GM18861 (cell line): ENCODE results near the gene GOLIM4.
"Not testable (repeated sequence)": the region's sequence is repeated elsewhere in the genome, so short reads cannot be mapped to it uniquely, and the experiment has no call there.

Experiments used
- ATAC-seq: cut with Tn5 transposase; IDR thresholded peaks from one replicate; pipeline ENCODE4 v1.9.1; 2021; ENCODE audit not compliant: unreplicated experiment

Gene GOLIM4, protein sequence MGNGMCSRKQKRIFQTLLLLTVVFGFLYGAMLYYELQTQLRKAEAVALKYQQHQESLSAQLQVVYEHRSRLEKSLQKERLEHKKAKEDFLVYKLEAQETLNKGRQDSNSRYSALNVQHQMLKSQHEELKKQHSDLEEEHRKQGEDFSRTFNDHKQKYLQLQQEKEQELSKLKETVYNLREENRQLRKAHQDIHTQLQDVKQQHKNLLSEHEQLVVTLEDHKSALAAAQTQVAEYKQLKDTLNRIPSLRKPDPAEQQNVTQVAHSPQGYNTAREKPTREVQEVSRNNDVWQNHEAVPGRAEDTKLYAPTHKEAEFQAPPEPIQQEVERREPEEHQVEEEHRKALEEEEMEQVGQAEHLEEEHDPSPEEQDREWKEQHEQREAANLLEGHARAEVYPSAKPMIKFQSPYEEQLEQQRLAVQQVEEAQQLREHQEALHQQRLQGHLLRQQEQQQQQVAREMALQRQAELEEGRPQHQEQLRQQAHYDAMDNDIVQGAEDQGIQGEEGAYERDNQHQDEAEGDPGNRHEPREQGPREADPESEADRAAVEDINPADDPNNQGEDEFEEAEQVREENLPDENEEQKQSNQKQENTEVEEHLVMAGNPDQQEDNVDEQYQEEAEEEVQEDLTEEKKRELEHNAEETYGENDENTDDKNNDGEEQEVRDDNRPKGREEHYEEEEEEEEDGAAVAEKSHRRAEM

DNA sequence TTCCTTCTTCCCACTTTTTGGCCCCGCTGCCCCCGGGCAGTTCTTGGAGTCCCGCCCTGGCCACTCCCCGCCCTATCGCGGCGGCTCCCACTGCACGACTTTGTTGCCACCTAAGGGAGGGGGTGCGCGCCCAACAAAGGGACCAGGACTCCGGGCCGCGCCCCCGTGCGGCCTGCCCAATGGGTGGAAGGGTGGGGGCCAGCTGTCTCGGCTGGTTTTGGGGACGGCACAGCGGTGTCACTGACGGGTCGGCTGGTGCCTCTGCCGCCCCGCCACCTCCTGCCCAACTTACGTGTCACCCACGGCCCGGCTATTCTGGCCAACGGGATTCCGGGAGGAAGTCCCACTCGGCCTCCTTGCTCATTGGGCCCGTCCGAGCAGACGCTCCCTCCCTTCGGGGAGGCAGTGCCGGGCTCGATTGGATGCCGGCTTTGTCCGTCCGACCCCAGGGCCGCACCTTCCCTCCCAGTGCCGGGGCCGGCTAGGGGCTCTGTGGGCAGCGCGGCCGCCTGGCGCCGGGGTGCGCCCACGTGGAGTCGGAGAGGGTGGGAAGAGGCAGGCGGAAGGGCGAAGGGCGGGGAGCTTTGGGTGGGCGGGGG is at the start of gene GOLIM4:
Gene GOLIM4, minus strand, starts transcription at position 314 of the 599 bp plus-strand sequence. CDS start 639 bp downstream, outside the sequence.
- ATAC-seq, result peak; percentile 85

DNA sequence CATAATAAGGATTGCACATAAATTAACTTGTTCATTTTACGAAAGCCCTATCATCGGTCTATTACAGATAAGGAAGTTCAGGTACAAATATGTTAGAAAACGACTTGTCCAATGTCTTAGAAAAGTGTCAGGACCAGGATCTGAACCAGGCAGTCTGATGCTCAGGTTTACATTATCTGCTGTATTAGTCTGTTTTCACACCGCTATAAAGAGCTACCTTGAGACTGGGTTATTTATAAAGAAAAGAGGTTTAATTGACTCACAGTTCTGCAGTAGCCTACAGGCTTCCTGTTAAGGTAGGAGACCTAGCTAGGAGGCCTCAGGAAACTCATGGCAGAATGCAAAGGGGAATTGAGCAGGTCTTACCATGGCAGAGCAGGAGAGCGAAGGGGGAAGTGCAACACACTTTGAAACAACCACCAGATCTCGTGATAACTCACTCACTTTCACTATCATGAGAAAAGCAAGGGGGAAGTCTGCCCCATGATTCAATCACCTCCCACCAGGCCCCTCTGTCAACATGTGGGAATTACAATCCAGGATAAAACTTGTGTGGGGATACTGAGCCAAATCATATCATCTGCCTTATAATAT is 45.8 kb upstream of the GOLIM4 start:
- ATAC-seq, result peak; percentile 45

DNA sequence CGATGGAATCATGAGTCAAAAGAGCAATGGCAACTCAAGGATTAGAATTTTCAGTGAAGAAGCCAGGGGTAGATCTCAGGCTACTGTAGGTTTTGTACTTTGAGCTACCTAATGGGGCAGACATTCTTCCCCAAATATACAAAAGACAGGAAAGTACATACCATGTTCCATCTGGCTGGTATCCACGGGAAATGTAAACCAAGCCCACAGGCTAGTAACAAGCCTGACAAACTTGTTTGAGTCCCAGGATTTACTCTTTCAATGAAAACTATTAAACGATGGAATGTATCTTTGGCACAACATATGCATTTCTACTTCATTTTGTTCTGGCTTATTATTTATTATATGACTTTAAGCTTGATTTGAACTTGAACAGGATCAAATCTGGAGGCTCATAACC is 44.2 kb upstream of the GOLIM4 start:
- ATAC-seq, result no peak

DNA sequence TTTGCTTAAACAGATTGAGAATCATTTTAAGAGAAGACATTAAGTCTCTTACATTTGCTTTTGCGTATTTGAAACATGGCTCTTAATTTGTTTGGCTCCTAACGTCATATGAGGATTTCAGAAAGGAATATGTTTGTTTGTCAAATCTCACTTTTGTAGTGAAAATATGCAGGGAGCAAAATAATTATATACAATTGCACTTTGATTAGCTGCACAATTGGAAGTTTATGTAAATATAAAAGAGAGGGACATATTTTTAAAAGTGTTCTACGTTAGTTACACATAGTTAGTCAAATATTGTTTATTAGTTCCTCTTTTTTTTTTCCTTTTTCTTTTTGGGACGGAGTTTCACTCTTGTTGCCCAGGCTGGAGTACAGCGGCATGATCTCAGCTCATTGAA is 42.7 kb upstream of the GOLIM4 start:
- ATAC-seq, result no peak

DNA sequence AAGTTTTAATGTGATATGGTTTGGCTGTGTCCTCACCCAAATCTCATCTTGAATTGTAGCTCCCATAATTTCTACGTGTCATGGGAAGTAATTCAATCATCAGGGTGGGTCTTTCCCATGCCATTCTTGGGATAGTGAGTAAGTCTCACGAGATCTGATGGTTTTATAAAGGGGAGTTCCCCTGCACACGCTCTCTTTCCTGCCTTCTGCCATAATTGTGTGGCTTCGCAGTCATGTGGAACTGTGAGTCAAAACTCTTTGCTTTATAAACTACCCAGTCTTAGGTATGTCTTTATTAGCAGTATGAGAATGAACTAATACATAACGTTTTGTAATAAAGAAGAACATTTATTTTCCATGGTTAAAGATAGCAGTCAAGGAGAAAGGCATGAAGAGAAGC is 39.2 kb upstream of the GOLIM4 start:
- peak; percentile 88 for ATAC-seq

DNA sequence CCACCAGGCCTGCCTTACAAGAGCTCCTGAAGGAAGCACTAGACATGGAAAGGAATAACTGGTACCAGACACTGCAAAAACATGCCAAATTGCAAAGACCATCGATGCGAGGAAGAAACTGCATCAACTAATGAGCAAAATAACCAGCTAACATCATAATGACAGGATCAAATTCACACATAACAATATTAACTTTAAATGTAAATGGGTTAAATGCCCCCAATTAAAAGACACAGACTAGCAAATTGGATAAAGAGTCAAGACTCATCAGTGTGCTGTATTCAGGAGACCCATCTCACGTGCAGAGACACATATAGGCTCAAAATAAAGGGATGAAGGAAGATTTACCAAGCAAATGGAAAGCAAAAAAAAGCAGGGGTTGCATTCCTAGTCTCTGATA is 34.5 kb upstream of the GOLIM4 start:
- ATAC-seq, result not testable (repeated sequence)

DNA sequence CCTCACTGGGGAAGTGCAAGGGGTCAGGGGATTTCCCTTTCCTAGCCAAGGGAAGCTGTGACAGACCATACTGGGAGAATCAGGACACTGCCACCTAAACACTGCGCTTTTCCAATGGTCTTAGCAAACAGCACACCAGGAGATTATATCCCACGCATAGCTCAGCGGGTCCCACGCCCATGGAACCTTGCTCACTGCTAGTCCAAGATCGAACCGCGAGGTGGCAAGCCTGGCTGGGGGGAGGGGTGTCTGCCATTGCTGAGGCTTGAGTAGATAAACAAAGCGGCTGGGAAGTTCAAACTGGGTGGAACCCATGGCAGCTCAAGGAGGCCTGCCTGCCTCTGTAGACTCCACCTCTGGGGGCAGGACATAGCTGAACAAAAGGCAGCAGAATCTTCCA is 32.7 kb upstream of the GOLIM4 start:
- ATAC-seq, result not testable (repeated sequence)

DNA sequence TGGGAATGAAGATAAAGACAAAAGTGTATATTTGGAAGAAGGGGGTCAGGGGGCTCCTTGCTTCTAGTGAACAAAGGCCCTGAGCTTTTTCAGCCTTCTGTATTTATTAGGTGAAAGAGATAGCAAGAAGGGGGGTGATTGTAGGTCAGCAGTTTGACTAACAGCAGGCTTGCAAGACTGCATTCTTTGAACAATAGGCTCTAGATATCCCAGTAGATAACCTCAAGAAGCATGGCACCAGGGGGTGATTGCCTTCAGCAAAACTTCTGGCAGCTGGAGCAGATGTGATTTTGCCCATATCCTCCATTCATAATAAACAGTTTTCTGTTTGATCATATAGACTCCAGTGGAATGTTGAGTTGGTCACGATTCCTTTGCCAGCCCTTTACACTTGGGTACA is 31.7 kb upstream of the GOLIM4 start:
- ATAC-seq, result no peak

DNA sequence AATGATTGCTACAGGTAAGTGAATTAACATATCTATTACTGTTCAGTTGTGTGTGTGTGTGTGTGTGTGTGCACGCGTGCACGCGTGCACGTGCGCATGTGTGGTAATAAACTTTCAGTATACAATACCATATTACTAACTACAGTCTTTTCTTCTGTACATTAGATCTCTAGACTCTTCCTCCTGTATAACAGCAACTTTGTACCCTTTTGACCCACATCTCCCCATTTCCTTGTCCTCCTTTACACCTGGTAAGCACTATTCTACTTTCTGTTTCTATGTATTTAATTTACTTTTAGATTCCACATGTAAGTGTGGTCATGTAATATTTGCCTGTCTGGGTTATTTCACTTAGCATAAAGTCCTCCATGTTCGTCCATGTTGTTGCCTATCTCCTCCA is 29.1 kb upstream of the GOLIM4 start:
- no peak for ATAC-seq

DNA sequence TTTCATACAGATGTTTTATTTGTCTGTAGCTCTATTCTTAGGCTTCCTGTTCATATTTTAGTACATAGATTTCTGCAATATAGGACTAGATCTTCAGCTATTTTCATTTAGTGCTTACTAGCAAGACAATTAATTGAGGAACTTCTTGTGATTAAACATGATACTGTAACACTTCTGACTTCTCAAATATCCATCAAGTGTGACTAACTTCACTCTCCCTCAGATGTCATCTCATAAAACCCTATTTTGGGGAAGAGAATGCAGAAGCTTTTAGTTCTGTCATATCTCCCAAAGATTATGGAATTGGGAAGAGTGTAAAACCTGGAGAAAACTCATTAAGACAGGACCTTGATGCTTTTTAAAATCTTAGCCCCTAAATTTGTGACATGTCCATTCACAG is 28.6 kb upstream of the GOLIM4 start:
- no peak for ATAC-seq

DNA sequence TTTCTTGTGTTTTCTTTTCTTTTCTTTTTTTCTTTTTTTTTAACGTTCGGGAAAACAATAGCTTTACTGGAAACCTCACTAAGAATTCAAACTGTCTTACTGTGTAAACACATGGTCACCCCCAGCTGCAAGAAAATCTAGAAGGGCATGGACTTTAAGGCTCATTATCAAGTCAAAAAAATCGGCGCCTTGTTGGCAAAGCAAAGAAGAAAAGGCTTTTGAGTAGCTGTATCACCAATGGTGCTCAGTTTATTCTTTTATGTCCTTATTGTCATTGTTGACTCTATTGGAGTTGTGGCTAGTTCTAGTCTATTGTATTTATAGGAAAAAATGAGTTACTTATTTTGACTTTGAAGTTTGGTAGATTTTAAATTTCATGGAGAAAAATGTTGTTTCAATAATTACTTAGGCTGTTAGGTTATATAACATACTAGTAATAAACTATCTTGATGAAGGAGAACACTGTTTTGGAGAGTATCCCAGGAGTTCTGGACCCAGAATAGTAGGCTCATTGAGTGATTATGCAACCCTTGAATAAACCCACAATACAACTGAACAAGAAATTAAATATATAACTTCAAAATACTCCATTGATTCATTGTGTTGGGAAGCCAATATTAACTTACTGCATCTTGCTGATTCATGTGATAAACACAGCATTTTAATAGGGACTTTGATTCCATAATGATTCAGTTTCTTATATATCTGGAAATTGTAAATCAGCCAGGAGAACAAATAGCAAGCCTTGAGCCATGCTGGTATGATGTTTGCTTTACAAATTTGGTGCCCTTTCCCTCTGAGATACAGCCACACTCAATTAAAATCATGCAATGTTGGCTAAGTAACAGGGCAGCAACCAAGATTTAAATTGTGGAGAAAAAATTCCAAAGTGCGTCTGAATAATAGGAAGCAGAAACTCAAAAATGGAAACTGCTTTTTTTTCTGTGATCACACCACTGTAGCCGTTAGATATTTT is 27.8 kb upstream of the GOLIM4 start:
- no peak for ATAC-seq

DNA sequence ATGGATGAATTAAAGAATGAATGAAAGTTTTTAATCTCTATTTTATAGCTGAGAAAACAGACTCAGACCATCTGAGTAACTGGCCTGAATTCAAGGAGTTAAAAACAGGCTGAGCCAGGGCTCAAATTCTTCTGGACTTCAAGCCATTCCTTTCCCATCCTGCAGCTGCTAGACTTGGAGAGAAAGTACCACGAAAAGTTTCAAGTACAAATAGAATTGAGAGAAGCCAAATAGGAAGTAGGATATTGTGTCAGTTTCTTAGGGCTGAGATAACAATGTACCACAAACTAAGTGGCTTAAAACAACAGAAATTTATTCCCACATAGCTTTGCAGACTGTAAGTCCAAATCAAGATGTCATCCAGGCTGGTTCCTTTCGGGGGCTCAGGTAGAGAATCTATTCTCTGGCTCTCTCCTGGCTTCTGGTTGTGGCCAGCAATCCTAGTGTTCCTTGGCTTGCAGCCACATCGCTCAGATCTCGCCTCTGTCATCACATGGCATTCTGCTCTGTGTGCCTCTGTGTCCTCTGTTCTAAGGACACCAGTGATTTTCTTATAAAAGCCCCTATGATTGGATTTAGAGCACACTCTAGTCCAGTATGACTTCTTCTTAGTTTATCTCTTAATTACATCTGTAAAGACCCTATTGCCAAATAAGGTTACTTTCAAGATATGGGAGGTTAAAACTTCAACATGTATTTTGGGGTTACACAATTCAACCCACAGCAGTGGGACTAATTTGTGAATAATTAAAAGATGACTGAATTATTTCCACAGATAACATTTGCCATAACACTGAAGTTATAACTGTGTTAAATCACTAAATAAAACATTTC is 25.7 kb upstream of the GOLIM4 start:
- ATAC-seq, result no peak

DNA sequence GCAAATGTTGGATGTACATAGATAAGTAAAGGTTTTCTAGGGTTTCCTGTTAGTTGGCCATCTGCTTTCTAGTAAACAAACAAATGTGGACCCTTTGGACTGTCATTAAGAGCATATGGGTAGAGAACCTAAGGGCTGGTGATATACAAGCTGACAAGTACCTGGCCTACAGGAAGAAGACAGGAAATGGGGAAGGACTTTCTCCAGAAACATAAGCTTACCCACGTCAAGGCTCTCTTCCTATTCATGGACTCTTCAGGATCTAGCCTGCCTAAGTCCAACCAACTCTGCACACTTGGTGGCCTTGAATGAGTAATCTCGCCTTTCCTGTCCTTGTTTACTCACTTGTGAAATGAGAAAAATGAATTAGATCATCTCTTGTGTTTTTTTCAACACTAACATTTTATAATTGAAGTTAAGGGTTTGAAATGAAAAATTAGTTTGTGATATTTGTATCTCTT is 22.2 kb upstream of the GOLIM4 start:
- no peak for ATAC-seq

DNA sequence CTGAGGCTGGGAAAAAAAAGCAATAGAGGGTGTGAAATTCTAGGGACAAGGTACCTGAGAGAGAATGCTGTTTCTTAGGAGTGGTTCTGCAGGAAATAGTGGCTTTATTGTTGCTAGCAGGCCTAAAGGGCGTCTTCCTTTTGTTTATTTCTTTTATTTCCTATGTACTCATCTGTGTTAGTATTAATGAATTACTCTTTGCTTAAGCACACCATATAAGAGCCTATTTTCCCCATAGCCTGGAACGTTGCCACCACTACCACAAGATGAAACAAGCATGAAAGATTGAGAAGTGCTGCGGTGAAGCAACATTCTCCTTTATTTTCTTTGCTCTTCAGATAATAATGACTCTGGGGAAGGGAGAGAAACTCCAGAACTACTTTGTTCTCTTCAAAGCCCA is 21.3 kb upstream of the GOLIM4 start:
- no peak for ATAC-seq

DNA sequence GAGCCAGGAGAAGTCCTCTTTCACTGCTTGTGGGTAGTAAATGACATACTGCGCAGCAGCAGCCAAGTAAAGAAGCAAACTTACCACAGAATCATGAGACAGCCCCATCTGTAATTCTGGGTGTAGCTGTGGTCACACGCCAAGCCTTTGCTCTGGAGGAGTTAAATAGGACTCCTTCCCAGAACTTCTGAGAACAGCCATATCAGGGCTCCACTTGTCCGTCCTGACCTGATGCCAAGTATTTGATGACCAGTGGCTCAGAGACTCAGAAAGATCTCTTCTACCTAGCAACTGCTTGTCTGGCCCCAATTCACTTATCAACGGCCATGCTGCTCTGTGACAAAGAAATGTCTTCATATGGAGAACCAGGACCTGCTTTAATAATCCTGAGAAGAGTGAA is 20.6 kb upstream of the GOLIM4 start:
- ATAC-seq, result no peak

DNA sequence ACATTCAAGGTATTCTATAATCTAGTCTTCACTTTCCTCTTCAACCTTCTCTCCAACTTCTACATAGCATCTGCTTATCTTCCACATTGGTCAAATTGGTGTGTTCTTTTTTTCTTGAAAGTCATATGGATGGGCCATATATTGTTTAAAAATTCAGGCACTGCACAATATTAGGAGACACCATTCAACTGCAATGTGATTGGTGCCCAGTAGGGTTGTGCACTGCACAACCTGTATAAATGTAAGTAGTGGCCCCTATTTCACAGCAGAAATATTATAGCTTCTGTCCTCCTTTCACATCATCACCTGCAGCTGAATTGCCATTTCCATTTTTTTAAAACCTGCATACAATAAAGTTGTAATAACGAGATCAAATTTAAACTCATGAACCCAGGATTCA is 18.1 kb upstream of the GOLIM4 start:
- no peak for ATAC-seq

DNA sequence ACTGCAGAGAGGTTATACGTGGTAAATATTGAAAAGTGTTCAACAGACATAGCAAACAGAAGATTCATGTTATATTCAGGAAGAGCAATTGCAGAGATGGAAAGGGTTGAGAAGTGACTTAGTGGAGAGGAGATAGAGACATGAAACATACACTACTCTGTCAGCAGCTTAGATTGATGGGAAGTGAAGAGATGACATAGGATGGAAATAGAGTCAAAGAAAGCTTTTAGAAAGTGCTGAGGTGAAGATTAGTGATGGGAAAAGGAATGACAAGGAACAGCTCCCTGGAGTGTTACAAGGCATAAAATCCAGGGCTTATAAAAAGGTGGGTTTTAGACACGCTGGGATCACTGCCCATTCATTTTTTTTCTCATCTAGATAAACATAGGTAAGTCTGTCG is 17.2 kb upstream of the GOLIM4 start:
- ATAC-seq, result no peak

DNA sequence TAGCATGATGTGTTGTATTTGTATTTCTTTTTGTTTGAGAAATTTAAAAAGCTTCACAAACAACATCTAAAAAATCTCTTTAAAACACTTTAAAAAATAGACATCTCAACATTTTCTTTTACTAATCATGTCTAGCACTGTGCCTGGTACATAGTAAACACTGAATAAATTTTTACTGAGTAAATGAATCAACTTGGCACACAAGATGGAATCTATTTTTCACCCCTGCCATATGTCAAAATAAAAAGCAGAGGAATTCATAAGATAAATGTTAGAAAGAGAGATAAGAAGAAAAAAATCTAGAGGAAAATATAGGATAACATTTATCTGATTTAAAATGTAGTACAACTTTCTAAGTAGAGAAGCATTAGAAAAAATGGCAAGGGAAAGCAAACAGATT is 8.6 kb upstream of the GOLIM4 start:
- ATAC-seq, result no peak

DNA sequence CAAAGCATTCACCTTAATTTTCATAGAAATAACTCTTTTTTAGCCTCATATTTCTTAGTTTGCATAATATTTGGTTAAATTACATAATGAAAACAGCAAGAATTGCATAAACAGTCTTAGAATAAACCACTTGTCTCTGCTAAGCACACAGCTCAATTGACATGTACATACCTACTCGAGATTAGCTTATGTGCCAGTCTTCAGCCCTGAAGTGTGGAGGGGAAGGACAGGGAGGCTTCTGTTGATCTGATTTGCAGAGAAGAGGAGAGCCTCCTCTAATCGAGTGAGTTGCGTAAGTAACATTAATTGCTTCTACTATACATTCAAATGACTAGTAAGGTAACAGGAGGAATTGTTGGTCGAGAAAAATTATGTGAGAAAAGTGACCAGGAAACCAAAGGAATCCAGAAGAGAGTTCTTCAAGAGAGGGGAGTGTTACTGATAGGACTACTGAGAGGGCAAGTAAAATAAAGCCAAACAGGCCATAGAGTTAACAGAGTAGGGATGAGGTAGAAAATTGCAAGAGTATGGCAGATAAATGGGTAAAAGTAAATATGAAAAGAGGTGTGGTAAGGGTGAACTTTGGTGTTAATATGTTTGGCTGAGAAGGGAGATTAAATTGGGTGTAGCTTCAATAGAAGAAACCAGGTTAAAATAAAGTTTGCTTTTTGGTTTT is 7.1 kb upstream of the GOLIM4 start:
- no peak for ATAC-seq
